NT2/D1 (cell line): ENCODE measurements around the gene PLA2G3.

Source experiments
- DNase-seq: peaks from one replicate; pipeline ENCODE4 v3.0.0-alpha.2; 2011; ENCODE audit warnings: low read depth, low spot score
- H3K27me3 ChIP-seq: 2 replicates; pipeline ENCODE4 v1.6.0; 2011; ENCODE audit warnings: mild to moderate bottlenecking; ENCODE audit not compliant: insufficient read length, insufficient read depth
- H3K36me3 ChIP-seq: 2 replicates; pipeline ENCODE4 v1.6.1; 2011; ENCODE audit warnings: mild to moderate bottlenecking, low read length, mixed read lengths; ENCODE audit not compliant: insufficient read depth, insufficient read length
- H3K4me1 ChIP-seq: 2 replicates; pipeline ENCODE4 v1.5.1; 2011; ENCODE audit not compliant: insufficient read depth, insufficient read length
- H3K4me3 ChIP-seq: 2 replicates; pipeline ENCODE4 v1.5.1; 2011; ENCODE audit warnings: low read depth; ENCODE audit not compliant: insufficient read length
- H3K9ac ChIP-seq: 2 replicates; pipeline ENCODE4 v1.6.0; 2011; ENCODE audit warnings: low read depth; ENCODE audit not compliant: insufficient read length
- H3K9me3 ChIP-seq: 2 replicates; pipeline ENCODE4 v1.5.1; 2011; ENCODE audit warnings: mild to moderate bottlenecking, low read length; ENCODE audit not compliant: insufficient read depth
- SUZ12 ChIP-seq: IDR thresholded peaks from 2 replicates; pipeline ENCODE4 v1.6.1; 2011; ENCODE audit not compliant: insufficient read length, insufficient read depth; ENCODE audit errors: extremely low read depth
- YY1 ChIP-seq: IDR thresholded peaks from 2 replicates; pipeline ENCODE4 v1.6.1; 2011; ENCODE audit not compliant: insufficient read length, insufficient read depth
- ZNF274 ChIP-seq: IDR thresholded peaks from 2 replicates; pipeline ENCODE4 v1.6.1; 2011; ENCODE audit warnings: mild to moderate bottlenecking, low read depth, low read length

PLA2G3 gene

DNA sequence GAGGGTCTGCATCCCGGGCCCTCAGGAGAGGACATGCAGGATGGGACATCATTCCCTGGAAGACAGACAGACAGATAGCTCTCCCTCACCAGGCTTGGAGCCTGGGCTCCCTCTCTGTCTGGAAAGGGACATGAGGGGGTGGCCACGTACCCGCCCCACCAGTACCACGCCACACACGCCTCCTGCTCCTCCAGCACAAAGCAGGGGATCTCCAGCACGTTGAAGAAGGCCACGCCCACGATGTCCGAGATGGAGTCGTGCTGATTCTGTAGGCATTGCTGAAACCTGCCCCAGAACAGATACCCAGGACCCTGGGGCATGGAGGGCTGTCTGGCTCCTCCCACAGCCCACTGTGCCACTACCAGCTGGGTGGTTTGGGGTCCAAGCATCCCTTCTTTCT lies 2.2 kb downstream of the PLA2G3 start:
- peaks cover 16% of the 10 kb centered on the region for H3K4me1 ChIP-seq
- H3K36me3 ChIP-seq = peaks cover 10% of the 10 kb centered on the region
- TF ChIP-seq YY1 (no peak), ZNF274 (no peak), SUZ12 (no peak)
- H3K27me3 ChIP-seq = no peaks in the 10 kb centered on the region
- no peak overlapping the region for H3K4me3 ChIP-seq
- peak overlapping the region; percentile 32 for H3K9ac ChIP-seq
- DNase-seq = no peak
- no peaks in the 10 kb centered on the region for H3K9me3 ChIP-seq

DNA sequence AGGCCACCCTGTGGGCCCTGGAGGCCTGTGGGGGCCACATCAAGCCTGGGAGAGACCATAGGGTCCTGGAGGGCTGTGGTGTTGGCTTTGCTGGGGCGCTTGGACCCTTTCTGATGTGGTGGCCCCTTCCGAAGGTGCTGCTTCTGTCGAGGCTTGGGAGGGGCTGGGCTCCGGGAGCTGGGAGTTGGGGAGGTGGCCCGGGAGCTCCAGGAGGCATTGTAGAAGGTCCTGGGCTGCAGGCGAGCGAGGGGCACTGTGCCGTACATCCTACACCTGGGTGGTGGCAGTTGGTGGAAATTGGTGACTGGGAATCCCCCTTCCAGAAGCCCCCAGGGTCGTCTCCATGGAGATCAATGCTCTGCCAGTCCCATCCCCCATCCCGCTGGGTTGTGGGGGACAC lies 2.6 kb downstream of the PLA2G3 start:
- H3K9ac ChIP-seq = no peak overlapping the region
- no peaks in the 10 kb centered on the region for H3K9me3 ChIP-seq
- no peak for TF ChIP-seq YY1
- TF ChIP-seq ZNF274 = no peak
- no peak for TF ChIP-seq SUZ12
- H3K36me3 ChIP-seq = peaks cover 11% of the 10 kb centered on the region
- H3K4me3 ChIP-seq = no peak overlapping the region
- no peak for DNase-seq
- H3K4me1 ChIP-seq = peaks cover 16% of the 10 kb centered on the region
- H3K27me3 ChIP-seq = no peaks in the 10 kb centered on the region

DNA sequence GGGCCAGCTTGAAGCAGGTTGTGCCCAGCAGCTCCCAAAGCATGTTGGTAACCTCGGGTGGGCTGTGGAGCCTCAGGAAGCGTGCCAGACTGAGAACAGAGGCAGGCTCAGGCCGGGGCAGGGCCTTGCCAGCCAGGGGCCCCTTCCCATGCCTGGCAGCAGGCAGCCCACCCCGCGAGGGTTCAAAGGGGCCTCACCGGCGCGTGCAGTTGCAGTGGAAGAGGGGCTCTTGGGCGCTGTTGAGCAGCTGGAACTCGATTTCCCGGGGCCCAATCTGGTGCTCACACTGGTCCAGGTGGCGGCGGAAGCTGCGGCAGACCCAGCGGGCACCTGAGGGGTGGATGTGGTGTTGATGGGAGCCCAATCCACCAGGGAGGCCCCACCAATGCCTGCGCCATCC lies 3.6 kb downstream of the PLA2G3 start:
- Histone ChIP-seq H3K36me3 (peaks cover 11% of the 10 kb centered on the region), H3K4me3 (no peak overlapping the region), H3K27me3 (no peaks in the 10 kb centered on the region), H3K4me1 (peaks cover 17% of the 10 kb centered on the region), H3K9ac (no peak overlapping the region), H3K9me3 (no peaks in the 10 kb centered on the region)
- no peak for DNase-seq
- TF ChIP-seq ZNF274 (no peak), SUZ12 (no peak), YY1 (no peak)

DNA sequence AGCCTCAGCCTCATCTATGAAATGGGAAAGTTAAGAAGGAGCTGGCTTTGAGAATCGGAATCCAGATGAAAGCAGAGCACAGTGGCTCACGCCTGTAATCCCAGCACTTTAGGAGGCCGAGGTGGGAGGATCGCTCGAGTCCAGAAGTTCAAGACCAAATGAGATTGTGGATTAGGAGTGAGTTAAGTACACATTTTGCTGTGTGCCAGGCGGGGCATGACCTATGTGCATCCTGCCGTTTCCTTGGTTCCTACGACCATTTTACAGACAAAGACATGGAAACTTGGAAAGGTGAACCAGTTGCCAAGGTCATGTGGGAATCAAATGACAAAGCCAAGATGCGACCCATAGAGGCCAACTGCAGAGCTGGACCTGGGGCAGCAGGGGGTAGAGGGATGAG lies 4.2 kb downstream of the PLA2G3 start:
- H3K4me3 ChIP-seq = no peak overlapping the region

DNA sequence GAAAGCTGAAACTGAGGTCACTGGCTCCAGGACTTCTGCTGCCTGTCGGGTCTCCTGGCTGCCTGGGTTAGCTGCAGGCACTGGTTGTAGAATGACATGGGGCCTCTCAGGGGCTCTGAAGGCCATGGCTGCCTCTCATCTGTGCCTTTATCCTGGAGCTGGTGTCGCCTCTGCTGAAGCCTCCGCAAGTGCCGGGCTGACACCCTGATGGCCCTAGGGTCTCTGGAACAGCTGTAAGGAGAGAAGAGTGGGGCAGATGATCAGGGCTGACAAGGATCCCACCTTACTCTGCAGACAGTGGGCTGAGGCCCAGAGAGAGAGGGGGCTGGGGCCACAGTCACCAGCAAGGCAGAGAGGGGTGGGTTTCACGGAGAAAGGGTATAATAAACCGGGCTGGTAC lies 4.6 kb downstream of the PLA2G3 start:
- Histone ChIP-seq H3K27me3 (no peaks in the 10 kb centered on the region), H3K4me3 (no peak overlapping the region), H3K9ac (no peak overlapping the region), H3K36me3 (peaks cover 11% of the 10 kb centered on the region), H3K4me1 (peaks cover 13% of the 10 kb centered on the region), H3K9me3 (no peaks in the 10 kb centered on the region)
- no peak for TF ChIP-seq YY1
- TF ChIP-seq ZNF274 = no peak
- no peak for TF ChIP-seq SUZ12
- no peak for DNase-seq

More for the DNA sequence above, 4.2 kb downstream of the PLA2G3 start:
- Histone ChIP-seq H3K9ac (no peak overlapping the region), H3K27me3 (no peaks in the 10 kb centered on the region), H3K9me3 (no peaks in the 10 kb centered on the region), H3K36me3 (peaks cover 11% of the 10 kb centered on the region), H3K4me1 (peaks cover 17% of the 10 kb centered on the region)
- DNase-seq = no peak
- TF ChIP-seq YY1 (no peak), ZNF274 (no peak), SUZ12 (no peak)

DNA sequence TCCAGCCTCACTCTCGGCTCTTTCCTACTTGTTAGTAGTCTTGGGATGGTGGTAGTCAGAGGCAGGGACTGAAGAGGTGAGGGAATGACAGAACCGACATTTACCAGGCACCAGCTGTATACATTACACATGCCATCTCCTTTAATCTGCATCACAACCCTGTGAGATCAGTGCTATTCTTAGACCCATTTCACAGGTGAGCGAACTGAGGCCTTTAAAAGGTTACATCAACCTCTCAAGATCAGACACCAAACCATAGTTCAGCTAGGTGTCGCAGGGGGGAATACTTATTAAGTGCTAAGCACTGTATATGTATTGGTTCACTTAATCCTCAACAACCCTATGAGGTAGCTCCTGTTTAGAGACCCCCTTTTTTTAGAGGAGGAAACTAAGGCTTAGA lies 5.6 kb downstream of the PLA2G3 start:
- Histone ChIP-seq H3K27me3 (no peaks in the 10 kb centered on the region), H3K36me3 (peaks cover 11% of the 10 kb centered on the region), H3K9me3 (no peaks in the 10 kb centered on the region), H3K4me3 (no peak overlapping the region), H3K4me1 (peaks cover 8% of the 10 kb centered on the region), H3K9ac (no peak overlapping the region)
- DNase-seq = no peak
- TF ChIP-seq YY1 (no peak), SUZ12 (no peak), ZNF274 (no peak)

DNA sequence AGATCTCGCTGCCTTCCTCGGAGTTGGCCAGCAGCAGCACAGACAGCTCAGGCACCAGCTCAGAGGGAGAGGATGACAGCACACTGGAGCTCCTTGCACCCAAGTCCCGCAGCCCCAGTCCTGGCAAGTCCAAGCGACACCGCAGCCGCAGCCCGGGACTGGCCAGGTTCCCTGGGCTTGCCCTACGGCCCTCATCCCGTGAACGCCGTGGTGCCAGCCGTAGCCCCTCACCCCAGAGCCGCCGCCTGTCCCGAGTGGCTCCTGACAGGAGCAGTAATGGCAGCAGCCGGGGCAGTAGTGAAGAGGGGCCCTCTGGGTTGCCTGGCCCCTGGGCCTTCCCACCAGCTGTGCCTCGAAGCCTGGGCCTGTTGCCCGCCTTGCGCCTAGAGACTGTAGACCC lies 6.4 kb downstream of the PLA2G3 start:
- Histone ChIP-seq H3K4me3 (no peak overlapping the region), H3K9ac (no peak overlapping the region), H3K9me3 (no peaks in the 10 kb centered on the region), H3K36me3 (peaks cover 11% of the 10 kb centered on the region), H3K4me1 (peaks cover 8% of the 10 kb centered on the region), H3K27me3 (no peaks in the 10 kb centered on the region)
- TF ChIP-seq SUZ12 (no peak), ZNF274 (no peak), YY1 (no peak)
- DNase-seq = no peak

DNA sequence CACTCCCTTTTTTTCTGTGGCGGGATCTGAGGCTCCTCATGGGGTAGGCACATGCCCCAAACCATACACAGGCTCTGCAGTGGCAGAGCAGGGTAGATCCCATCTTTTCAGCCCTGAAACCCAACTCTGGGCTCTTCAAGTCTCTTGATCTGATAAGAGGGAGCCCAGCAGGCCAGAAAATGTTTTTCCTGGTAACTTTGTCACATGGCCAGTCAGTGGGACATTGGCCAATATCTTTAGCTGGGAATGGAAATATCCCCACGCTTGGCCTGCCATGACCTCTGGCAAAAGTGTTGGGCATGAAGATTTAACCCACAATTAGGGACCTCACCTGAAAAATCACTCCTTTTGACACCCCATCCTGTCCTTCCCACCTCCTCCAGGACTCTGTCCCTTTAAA lies 9.4 kb downstream of the PLA2G3 start:
- H3K4me1 ChIP-seq = peaks cover 8% of the 10 kb centered on the region
- H3K36me3 ChIP-seq = peaks cover 16% of the 10 kb centered on the region
- no peak for DNase-seq
- no peak overlapping the region for H3K9ac ChIP-seq
- no peaks in the 10 kb centered on the region for H3K27me3 ChIP-seq
- no peak overlapping the region for H3K4me3 ChIP-seq
- no peak for TF ChIP-seq ZNF274
- no peaks in the 10 kb centered on the region for H3K9me3 ChIP-seq
